HG03135 (cell line): Measurements from ENCODE around the gene TNRC6C.

Experiments used
- ATAC-seq: cut with Tn5 transposase; IDR thresholded peaks from one replicate; pipeline ENCODE4 v1.9.1; 2021; ENCODE audit warnings: mild to moderate bottlenecking, moderate library complexity; ENCODE audit not compliant: unreplicated experiment

TNRC6C gene

DNA sequence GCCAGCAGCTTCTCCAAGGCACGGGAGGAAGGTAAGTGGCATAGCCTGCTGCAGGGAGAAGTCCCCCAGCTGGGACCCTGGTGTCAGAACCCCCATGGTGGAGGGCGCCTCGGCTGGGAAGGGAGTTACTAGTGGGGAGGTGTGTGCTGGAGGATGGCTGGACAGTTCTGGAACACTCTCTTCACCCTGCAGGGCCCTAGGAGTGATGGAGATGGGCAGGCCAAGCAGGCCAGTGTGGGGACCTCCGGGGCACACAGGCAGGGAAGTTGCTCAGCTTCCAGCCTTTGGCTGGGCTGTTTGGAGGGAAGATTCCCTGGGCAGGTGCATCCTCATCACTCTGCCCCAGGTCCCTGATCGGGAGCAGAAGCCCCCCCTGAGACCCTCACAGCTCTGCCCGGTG lies 188.4 kb downstream of the TNRC6C start:
- no peak for ATAC-seq

- no peak for ATAC-seq
These were observed 189.0 kb downstream of the TNRC6C start for GRCh38 chr17:78147315-78147998.

GRCh38 chr17:78148286-78149016 lies 189.9 kb downstream of the TNRC6C start:
- no peak for ATAC-seq

- no peak for ATAC-seq
These were observed 193.1 kb downstream of the TNRC6C start for GRCh38 chr17:78151514-78152008.

- ATAC-seq: peak; percentile 54
These were observed 196.7 kb downstream of the TNRC6C start for GRCh38 chr17:78154903-78155811.
